ENCODE data around the gene HOXD8.

- TF ChIP-seq CTCF (IDR thresholded peaks at IDR 0.05; ENCODE audit: insufficient read depth, low read length, poor library complexity, severe bottlenecking) (no peak), EZH2phosphoT487 (conservative IDR thresholded peaks at IDR 0.05; ENCODE audit: low read length) (no peak)
Measured at GRCh38 chr2:176174824-176175708, 45.6 kb downstream of the HOXD8 start.
